Activated CD8-positive, alpha-beta memory T cell treated with anti-CD3 and anti-CD28 coated beads, Interleukin-2, amount 50 U/mL, for 48 hours (primary cell): ENCODE measurements around the gene CFAP73.
"Not testable (repeated sequence)": the region's sequence is repeated elsewhere in the genome, so short reads cannot be mapped to it uniquely, and the experiment has no call there.

Experiments used
- DNase-seq: peaks from one replicate; pipeline ENCODE4 v3.0.0-alpha.2; 2020

CFAP73 gene

DNA sequence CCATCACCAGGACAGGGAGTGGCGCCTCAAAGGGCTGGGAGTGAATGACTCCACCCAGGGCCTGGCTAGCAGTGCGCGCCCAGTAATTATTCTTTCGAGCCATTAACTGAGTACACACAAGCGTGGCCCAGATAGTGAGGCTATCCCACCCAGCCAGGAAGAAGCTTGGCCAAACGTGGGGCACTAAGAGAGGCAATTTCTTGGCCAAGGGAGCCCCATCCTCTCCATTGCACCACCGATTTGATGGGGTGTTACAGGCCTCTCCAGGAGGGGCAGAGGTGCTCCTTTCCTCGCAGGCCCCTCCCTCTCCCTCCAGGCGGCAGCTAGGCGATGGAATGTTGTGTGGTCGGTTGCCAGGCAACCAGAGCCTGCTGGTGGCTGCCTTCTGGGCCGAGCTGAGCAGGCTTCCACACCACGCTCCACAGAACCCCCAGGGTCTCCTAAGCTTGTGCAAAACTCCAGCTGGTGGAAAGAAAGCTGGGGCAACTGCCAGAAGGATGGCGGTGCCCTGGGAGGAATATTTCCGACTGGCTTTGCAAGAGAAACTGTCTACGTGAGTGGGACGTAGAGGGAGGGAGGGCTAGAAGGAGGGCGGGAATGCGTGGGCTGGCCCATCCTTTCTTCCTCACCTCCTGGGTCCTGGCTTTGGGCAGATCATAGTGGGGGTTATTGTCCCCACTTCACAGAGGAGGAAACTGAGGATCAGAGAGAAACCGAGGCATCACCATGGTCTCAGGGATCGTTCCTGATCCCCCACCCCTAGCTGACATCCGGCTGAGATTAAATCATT lies at the start of gene CFAP73:
CFAP73 (plus strand) TSS at position 364 of the 790 bp plus-strand sequence; CDS start at position 498, 134 bp downstream.
- DNase-seq = no peak

DNA sequence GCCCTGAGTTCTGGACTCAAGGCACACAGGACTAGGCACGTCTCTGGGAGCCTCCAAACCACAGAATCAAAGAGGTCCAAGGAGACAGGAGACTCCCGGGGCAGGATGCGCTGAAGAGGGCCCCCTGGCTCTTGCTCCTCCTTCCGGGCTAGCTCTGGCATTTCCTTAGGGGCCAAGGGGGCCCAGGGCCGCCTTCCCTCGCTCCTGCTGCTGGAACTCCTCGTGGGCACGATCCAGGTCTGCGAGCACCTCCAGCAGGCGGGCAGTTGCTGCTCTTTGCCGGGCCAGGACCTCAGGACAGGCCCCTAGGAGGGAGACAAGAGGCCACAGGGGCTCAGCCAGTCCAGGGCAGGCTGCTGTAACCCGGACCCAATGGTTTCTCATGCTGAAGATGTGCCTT lies 49.8 kb upstream of the CFAP73 start:
- no peak for DNase-seq

DNA sequence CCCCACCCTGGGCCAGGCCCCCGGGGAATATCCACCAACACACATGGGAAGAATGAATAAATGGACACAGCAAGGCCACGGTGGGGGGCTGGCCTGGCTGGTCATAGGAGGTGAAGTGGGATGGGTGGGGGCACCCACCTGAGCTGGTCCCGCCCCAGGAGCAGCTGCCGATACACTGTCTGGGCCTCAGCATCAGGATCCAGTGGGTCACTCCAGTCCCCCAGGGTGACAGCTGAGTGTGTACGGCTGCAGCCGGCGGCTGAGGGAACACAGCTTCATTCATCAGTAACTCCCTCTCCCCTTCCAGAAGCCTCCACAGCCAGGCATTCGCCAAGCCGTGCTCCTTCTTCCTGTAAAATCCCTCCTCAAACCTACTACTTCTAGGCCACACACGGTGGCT lies 47.8 kb upstream of the CFAP73 start:
- DNase-seq = no peak

DNA sequence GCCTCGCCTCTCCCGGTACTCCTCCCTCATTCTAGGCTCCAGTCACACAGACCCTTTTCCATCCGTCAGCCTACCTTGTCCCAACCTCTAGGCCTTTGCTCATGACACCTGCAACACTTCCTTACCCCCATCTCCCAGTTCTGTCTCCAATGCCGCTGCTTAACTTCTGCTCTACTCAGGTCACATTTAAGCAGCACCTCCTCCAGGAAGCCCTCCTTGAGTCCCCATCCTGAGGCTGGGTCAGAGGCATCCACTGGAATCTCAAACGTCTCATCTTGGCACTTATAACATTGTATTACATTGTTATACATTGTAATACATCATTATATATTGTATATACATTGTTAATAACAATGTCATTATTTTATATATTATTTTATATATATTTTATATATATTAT lies 46.7 kb upstream of the CFAP73 start:
- no peak for DNase-seq

DNA sequence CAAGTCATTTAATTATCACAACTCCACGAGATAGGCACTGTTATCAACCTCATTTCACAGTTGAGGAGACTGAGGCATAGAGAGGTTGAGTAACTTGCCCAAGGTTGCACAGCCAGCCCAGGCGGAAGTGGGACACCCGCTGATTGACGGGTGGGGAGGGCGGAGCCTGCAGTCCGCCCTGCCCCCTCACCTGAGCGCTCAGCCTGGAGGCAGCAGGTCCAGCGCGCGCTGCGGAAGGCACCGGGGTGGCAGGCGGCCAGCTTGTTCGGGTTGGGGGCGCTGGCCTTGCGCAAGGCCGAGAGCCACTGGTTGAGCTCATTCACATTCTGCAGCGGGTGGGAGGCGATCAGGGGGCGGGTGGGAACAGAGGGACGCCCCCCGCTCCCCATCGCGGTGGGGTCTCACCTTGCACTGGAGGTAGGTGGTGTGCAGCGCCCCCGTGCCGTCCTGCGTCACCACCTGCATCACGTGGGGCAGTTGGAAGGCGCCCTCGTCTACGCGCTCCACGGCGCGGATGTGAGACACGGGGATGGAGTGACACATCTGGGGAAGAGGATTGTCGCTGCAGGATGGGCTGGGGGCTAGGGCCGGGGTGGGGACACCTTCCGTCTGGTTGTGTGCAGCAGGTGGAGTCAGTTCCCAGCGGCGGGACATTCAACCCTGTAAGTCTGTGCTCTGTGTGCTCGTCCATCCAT lies 45.6 kb upstream of the CFAP73 start:
- peak; percentile 82 for DNase-seq

DNA sequence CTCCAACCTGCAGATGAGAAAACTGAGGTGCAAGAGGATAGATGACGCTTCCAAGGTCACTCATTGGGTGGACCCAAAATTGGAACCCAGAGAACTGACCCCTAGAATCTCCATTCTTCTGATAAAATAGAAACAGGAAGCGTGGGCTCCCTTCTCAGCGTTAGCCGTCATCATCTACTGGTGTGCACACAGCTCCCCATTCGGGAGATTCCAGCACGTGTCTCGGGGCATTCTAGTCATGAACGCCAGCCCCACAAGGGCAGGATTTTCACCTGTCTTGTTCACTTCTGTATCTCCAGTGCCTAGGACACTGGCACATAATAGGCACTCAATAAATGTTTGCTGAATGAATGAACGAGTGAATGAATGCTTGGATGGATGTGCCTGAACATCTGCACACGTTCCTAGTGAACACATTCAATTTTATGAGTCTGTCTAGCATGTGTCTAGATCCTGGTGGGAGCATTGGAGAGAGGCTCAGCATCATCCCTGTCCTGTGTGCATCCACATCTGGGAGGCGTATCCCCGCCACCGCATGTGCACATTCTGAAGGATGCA lies 44.5 kb upstream of the CFAP73 start:
- no peak for DNase-seq

DNA sequence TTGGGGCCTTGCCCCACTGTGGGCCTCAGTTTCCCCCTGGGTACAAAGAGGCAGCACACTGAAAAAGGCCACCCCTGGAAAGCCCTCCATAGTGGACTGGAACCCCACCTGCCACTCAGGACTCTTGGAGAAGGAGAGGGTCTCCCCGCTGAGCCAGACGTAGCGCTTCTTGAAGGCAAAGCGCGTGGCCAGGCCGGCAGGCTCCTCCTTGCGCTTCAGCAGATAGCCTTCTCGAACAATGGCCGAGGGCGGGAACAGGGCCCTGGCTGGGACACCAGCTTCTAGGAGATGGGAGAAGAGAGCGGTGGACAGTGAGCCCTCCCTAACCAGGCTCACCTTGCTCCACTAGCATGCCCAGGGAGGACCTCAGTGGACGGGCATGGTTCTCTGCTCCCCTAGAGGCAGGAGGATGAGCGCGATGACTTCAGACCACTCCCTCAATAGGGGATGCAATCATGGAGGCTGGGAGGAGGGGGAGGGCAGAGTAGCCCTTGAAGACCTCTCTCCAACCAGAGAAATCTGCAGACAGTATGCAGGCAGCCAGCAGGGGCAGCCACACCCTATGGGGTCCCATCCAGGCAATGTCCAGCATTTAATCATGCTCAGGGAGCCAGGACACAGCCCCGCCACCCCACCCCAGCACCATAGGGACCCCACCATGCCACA lies 43.8 kb upstream of the CFAP73 start:
- DNase-seq = no peak

DNA sequence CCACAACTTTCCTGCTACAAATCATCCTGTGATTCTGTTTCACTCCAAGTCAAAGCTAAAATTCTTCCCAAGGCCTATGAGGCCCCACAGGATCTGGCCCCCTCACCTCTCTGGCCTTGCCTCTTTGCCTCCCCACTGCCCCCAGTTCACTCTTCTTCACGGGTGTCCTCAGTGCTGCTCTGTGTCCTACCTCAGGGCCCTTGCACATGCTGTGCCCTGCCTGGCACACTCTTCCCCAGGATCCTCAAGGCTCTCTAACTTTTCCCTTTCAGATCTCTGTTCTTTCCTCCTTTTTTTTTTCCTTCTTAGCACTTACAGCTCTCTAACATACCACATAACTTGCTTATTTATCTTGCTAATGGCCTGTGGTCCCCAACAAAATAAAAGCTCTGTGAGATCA lies 43.2 kb upstream of the CFAP73 start:
- DNase-seq = no peak

DNA sequence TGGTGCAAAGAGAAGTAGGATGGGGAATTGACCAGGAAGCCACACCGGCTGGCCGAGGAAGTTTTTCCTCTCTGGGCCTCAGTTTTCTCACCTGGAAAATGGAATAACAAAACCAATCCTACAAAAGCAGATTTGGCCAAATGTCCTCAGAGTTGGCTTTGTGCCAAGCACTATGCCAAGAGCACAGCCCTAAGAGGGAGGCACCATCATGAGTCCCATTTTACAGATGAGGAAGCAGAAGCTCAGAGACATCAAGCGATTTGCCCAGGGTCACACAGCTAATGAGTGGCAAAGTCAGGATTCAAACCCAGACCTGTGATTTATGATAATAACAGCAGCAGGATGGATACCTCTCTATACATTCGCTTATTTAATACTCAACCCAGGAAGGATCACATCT lies 41.2 kb upstream of the CFAP73 start:
- DNase-seq = no peak

DNA sequence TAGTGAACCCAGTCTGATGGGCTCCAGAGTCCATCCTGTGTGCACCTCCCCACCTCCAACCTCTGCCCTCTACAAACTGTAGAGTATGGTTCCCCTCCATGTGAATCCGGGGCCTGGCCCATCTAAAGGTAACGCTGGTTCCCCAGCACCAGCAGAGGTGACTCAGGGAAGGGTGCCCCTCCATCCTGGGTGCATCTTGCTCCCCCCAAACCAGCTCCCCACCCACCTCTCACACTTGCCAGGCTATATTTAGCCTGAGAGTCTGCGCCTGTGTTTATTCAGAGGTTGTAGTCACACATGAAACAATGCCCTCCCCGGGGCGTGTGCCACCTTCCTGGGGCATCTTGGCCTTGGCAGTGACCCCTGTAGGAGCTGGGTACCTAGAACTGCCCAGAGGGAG lies 40.2 kb upstream of the CFAP73 start:
- no peak for DNase-seq

DNA sequence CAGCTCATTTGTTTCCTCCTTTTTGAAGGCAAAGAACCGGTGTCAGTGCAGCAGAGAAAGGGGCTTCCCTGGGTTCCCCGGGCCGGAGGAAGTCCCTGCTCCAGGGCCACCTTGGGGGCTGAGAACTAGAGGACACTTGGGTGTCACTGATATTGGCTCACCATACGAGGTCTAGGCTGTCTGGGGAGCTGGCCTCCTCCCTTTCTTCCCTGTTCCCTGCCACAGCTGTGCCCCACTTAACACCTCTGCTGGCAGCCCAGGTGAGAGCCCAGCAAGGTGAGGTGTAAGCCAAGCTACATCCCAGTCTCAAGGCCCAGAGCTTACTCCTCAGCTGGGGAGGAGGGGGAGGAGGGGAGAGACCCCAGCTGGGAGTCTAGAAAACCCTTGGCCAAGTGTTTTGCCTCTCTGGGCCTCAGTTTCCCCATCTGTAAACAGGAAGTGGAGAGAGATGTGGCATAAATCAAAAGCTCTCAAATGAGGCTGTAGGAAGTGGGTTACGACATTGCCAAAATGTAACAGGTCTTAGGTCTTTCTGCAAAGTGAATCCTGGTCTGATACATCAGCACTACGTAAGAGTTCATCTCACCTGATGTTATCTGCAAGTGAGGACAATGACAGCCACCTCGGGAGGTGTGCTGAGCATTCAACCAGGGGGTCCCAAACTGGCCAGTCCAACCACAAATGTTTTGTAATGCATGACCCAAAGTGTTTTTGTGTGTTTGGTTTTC lies 39.5 kb upstream of the CFAP73 start:
- DNase-seq = no peak

DNA sequence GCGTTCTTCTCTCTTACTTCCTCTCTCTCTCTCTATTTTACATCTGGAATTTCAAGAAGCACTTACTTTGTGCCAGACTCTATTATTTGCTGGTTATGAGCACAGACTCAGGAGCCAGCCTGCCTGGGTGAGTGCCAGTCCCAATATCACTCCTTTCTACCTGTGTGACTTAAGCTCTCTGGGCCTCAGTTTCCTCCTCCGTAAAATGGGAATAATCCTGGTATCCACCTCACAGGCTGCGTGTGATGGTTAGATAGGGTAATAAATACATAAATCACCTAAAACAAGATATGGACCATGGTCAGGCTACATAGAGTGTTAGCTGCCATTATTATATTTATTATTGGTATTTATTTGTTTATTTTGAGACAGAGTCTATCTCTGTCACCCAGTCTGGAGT lies 38.3 kb upstream of the CFAP73 start:
- DNase-seq = no peak

DNA sequence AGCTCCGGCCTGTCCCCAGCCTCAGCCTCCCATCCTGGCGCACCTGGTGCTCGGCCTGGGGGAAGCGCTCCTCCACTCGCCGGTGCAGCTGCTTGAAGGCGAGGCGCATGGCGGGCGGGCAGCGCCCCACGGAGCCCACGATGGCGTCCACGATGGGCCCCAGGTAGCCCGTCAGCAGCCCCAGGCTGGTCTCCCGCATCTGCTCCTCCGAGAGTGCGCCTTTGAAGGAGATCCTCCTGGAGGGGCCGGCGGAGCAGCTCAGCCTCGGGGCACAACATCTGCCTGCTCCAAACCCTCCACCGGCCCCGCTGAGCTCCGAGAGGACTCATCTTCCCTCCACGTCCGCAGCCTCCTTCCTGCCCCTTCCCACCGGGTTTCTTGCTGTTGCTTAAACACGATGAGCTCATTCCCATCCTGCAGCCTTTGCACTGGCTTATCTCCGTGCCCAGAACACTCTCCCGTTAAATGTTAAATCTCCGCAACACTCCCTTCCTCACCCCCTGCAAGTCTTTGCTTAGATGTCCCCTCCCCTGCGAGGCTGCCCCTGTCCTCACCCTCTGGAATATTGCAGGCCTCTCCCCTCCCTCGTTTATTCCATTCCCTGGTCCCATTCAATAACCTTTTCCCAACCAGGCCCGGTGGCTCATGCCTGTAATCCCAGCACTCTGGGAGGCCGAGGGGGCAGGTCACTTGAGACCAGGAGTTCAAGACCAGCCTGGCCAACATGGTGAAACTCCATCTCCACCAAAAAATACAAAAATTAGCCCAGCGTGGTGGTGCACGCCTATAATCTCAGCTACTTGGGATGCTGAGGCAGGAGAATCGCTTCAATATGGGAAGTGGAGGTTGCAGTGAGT lies 37.3 kb upstream of the CFAP73 start:
- no peak for DNase-seq

DNA sequence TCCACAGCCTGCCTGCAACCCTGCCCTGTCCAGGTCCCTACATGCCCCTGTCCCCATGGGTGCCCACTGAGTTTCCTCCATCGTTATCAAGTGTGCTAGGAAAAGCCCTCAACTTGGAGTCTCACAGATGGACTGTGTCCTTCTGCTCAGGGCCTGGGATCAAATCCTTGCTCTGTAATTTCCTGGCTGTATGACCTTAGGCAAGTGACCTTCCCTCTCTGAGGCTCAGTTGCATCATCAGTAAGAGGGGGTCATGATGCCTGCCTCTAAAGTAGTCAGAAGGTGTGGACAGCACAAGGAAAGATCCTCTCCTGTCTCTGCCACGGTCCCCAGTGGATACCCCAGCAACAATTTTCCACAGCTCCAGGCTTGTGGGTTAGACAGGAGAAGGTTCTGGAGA lies 36.1 kb upstream of the CFAP73 start:
- DNase-seq = no peak

DNA sequence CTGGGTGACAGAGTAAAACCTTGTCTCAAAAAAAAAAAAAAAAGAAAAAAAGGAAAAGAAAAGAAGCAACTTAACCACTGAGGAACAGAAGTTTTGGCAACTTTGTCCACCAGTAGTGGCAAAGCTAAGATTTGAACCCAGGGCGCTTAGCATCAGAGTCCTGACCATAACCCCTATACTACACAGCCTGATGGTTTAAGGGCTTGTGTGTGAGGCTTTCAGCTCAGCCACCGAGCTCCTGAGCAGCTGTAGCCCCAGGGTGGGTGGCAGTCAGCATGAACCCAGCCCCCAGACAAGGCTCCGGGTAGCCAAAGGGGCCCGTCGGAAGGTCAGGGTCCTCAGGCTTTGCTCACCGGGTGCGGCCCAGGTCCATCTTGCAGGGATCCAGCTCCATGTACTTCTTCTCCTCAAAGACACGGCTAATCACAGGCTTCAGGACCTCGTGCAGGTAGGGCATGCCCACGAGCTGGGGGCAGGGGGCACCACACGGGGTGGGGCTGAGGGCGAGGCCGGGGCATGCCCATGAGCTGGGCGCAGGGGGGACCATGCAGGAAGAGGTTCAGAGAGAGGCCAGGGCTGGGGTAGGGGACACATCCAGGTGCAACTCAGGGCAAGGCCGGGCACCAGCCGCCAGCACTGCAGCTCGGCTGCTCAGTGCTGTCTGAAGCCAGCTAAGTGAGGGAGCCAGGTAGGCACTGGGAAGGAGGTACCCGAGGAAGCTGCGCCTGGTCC lies 34.9 kb upstream of the CFAP73 start:
- DNase-seq = no peak

DNA sequence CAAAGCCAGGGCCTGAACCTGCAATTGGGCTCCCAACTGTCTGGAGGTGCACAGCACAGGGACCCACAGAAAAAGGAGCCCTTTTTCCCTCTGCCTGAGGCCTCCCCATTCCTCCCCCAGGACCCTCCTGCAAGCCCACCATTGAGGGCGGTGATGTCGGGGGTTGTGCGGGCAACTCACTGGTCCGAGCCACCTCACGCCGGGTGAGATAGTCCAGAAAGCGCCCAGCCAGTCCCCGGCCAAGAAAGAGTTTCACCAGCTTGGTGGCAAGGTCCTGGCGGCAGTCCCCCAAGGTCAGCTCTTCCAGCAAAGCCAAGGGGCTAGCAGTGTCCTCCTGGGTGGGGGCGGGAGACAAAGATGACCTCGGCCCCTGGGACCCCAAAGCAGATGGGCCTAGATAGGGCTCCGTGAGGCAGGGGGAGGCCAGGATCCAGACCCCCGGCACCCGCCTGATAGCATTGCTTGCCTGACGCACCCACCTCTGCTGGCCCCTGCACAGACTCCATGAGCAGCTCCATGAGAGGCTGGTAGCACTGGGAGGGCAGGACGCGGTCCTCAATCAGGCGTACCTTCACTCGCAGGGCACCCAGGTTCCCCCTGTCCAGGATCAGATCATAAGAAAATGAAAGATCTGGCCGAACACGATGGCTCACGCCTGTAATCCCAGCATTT lies 33.9 kb upstream of the CFAP73 start:
- DNase-seq = no peak

DNA sequence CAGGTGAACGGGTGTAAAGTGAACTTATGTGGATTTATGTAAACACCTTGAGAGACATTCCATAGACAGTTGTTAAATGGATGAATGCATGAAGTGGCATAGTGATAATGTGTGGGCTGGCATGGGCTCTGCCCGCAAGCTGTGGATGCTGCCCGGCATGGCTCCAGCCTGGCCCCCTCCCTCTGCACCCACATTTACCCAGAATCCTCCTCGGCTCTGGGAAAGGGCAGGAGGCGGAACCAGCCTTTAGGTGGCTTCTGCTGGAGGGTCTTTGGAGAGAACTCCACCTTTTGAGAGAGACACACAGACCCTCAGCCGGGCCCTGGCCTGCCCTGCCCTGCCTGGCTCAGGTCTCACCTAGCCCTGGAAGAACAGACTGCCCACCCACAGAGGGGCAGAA lies 32.6 kb upstream of the CFAP73 start:
- DNase-seq = no peak

DNA sequence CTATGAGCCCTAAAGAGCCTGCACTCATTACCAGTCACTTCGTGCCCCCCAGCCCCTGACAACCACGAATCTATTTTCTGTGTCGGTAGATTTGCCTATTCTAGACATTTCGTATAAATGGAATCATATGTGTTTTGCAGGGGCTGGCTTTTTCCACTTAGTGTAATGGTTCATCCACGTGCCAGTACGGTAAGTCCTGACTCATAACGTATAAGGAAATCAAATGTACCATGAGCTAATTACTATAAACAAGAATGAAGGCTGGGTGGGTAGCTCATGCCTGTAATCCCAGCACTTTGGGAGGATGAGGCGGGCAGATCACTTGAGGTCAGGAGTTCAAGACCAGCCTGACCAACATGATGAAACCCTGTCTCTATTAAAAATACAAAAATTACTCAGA lies 31.8 kb upstream of the CFAP73 start:
- DNase-seq = not testable (repeated sequence)

DNA sequence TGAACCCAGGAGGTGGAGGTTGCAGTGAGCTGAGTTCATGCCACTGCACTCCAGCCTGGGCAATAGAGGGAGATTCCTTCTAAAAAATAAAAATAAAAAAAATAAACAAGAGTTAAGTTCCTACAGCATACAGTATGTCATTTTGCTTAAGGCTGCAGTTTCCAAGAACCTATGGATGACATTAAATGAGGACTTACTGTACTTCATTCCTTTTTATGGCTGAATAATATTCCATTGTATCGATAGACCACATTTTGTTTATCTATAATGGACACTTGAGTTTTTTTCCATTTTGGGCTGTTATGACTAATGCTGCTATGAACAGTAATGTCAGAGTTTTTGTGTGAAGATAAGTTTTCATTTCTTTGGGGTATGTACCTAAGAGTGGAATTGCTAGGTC lies 31.4 kb upstream of the CFAP73 start:
- no peak for DNase-seq

DNA sequence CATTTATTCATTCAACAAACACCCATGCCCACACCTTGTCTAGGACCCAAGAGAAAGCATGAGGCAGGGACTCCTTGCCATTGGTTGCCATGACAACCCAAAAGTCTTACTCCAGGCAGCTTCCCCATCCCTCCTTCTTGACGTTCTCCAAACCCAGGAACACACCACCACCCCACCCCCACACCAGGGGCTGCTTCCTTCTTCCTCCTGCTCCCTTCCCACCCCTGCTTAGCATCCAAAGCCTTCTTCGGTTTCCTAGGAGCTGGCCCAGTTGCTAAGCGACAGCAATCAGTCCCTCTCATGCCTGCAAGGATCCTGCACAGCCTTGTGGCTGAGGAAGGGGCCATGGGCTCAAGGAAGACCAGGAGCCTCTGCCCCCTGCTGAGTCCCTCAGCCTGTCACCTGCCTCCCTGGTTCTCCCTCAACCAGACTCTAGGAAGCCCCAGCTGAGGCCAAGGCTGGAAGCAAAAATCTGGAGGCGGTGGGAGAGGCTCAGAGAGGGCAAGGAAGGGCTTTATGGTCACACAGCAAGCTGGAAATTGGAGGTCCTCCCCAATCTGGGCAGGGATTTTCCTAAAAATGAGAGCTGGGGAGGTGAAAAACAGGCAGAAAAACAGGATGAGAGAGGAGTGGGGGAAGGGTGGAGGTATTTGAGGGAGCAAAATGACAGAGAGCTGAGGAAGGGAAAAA lies 29.4 kb upstream of the CFAP73 start:
- no peak for DNase-seq
